Memory B cell (primary cell): ENCODE results near the gene CSTB.

Source experiments
- ATAC-seq: fragments of 150-1000 bp; cut with Tn5 transposase; 2 replicates; pipeline ENCODE4 v1.10.0; 2021; ENCODE audit warnings: low read depth, mild to moderate bottlenecking, moderate library complexity
- DNase-seq, 2 donors: peaks; one replicate each; pipeline ENCODE4 v3.0.0; 2022; ENCODE audit warnings: low spot score in 2 of 2
- H3K27ac Mint-ChIP-seq: one replicate; pipeline ENCODE4 v1.8.0; 2022; ENCODE audit warnings: mild to moderate bottlenecking, moderate library complexity, mixed read lengths
- H3K27me3 Mint-ChIP-seq: one replicate; pipeline ENCODE4 v1.8.0; 2022; ENCODE audit warnings: mixed read lengths
- H3K36me3 Mint-ChIP-seq: one replicate; pipeline ENCODE4 v1.8.0; 2022; ENCODE audit warnings: mild to moderate bottlenecking, mixed read lengths
- H3K4me1 Mint-ChIP-seq: one replicate; pipeline ENCODE4 v1.8.0; 2022; ENCODE audit warnings: mixed read lengths
- H3K4me3 Mint-ChIP-seq: one replicate; pipeline ENCODE4 v1.8.0; 2022; ENCODE audit warnings: mild to moderate bottlenecking, moderate library complexity, mixed read lengths
- H3K9me3 Mint-ChIP-seq: one replicate; pipeline ENCODE4 v1.8.0; 2022; ENCODE audit warnings: mixed read lengths

The CSTB gene

DNA sequence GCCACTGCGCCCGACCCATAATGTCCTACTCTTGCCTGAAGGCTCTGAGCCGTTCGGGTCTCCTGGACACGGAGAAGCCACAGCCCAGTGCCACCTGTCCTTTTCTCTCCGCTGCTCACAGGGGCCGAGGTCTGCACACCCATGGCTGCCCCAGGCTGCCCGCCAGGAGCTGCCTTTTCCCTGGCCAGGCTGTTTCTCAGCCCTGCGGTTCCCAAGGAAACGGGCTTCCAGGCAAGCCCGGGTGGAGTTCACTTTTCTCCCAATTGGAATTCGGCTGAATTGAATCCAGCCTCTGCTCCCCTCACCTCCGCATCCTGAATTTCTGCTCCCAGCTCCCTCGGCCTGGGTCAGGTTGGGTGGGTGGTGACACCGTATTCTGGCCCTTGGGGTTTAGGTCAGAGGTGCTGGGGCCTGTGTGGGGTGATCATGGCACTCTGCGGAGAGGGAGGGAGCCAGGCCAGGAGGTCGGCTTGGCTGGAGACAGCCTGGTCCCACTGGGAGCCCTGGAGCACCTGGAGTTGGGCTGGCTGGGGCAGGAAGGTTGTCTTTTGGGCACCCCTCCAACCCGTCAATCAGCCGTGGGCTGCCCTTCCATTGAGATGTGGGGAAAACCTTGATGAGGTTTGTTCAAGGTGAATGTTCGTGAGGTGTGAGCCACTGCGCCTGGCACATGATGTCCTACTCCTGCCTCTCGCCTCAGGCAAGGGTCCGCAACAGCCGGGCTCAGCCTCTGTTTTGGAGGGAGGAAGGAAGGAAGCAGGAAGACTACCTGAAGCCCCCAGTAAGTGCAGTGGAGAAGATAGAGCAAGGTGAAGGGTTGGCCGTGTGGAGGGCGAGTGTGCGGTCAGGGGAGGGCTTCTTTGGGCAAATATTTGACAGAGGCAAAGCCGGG is 38.4 kb upstream of the CSTB start:
- Mint-ChIP-seq H3K27ac (no peak overlapping the region), H3K4me1 (peaks cover 15% of the 10 kb centered on the region), H3K36me3 (peaks cover 7% of the 10 kb centered on the region), H3K4me3 (peak overlapping the region; percentile 2), H3K27me3 (peaks cover 23% of the 10 kb centered on the region), H3K9me3 (peaks cover 5% of the 10 kb centered on the region)
- DNase-seq (no peak), ATAC-seq (no peak)

DNA sequence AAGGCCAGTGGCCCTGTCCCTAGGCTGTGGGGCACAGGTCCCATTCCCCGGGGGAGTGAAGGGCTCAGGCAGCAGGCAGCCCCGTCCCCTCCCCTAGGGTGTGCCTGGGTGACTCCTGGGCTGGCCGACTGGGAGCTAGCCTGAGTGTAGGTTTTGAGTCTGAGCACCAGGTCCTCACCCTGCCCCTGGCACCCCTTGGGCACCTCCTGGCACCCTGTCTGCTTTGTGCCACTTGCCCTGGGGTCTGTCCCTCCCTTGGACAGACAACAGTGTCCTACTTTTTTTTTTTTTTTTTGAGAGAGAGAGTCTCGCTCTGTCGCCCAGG is 37.5 kb upstream of the CSTB start:
- H3K36me3 Mint-ChIP-seq = peaks cover 3% of the 10 kb centered on the region
- H3K4me1 Mint-ChIP-seq = peaks cover 17% of the 10 kb centered on the region
- DNase-seq = no peak
- peaks cover 21% of the 10 kb centered on the region for H3K27me3 Mint-ChIP-seq
- H3K4me3 Mint-ChIP-seq = no peak overlapping the region
- H3K9me3 Mint-ChIP-seq = no peaks in the 10 kb centered on the region
- ATAC-seq = no peak
- no peak overlapping the region for H3K27ac Mint-ChIP-seq

DNA sequence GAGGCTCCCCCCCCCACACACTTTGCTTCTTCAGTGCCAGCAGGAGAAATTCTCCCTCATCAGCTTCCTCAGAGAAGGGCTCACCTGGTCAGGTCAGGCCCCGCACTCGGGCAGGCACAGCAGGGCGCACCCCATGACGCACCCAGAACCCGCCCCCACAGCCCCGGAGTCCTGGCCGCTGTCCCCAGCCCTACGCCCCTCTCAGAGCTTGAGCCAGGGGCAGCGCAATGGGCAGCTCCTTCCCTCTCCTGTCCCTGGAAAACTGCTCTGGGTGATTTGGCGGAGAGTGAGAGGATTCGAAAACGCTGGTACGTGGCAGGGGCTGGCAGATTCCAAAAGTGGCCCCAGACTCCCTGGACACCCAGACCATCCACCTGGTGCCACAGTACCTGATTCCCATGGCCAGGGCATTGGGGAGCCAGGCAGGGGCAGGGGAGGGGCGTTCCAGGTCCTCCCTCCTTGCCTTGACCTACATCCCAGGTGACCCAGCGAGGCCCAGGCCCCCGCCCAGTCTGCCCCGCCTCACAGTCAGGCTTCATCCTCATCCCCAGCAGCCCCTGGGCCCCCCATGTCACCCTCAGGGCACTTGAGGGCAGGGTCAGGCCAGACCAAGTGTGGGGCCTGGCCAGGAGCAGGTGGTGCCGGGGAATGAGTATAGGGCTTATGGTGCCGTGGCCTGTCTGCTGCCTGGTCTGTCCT is 37.0 kb upstream of the CSTB start:
- Mint-ChIP-seq H3K36me3 (peaks cover 3% of the 10 kb centered on the region), H3K27me3 (peaks cover 21% of the 10 kb centered on the region), H3K4me3 (no peak overlapping the region), H3K4me1 (peaks cover 17% of the 10 kb centered on the region), H3K9me3 (no peaks in the 10 kb centered on the region), H3K27ac (no peak overlapping the region)
- no peak for ATAC-seq
- DNase-seq = no peak

DNA sequence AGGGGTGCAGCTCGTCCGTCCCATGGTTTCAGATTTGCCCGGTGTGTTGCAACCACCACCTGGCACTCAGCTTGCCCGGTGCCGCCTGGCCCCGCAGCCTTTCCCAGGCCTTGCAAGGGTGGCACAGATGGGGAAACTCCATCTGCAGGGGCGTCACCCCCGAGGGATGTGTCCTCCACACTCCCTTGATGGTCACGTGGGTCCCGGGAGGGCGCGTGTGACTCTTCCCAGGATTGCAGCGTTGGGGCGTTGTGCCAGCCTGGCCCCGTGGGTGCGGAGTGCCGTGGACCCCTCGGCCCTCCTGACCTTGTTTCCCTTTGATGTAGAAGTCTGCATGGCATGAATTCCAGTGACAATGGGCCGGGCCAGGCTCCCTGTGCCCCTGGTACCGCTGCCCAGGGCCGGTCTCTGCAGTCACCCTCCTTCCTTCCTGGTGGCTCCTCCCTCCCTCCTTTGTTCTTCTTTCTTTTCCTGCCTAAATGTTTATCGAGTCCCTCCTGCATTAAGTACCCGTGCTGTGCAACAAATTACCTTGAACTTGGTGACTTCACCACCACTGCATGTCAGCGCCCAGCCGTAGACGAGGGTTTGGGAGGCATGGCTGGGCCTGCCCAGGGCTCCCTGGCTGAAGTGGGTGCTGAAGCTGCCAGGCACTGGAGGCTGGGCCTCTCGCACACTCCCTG is 36.2 kb upstream of the CSTB start:
- ATAC-seq = no peak
- H3K27ac Mint-ChIP-seq = no peak overlapping the region
- H3K4me1 Mint-ChIP-seq = peaks cover 17% of the 10 kb centered on the region
- peaks cover 21% of the 10 kb centered on the region for H3K27me3 Mint-ChIP-seq
- no peak overlapping the region for H3K4me3 Mint-ChIP-seq
- H3K9me3 Mint-ChIP-seq = no peaks in the 10 kb centered on the region
- peaks cover 3% of the 10 kb centered on the region for H3K36me3 Mint-ChIP-seq
- no peak for DNase-seq

DNA sequence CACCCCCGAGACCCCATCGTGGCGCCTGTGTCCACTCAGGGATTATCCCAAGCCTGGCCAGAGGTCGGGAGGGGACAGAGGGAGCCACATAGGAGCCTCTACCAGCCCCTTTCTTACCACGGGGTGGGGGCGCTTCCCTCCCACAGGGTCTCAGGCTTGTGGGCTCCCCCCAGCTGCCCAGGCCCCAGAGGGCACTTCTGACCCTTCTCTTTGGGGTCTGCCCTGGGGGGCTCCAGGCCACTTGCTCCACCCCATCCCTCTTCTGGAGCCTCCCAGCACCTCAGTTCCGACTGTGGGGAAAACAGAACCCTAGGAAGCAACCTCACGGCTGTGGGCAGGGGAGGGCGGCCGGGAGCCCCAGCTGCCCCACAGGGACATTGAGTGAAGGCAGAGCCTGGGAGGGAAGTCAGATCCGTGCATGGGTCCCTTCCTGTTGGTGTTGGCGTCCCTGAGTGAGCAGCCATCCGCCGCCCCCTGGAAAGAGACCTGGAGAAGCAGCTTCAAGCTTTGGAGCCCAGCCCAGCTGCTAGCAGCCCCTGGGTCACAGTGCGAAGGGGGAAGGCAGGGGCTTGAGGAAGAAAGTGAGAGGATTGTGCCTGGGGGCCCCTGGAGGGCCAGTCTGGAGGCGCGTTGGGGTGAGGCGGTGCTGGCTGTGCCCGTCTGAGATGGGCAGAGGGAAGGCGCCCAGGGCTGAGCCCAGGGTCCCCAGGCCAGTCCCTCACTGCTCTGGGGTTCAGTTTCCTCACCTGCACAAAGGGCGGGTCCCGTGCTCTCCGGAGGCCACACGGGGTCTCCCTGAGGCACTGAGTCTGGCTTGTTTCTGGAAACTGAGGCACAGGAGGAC is 35.4 kb upstream of the CSTB start:
- Mint-ChIP-seq H3K27me3 (peaks cover 23% of the 10 kb centered on the region), H3K9me3 (no peaks in the 10 kb centered on the region), H3K27ac (no peak overlapping the region), H3K4me1 (peaks cover 24% of the 10 kb centered on the region), H3K36me3 (peaks cover 3% of the 10 kb centered on the region), H3K4me3 (no peak overlapping the region)
- DNase-seq (no peak), ATAC-seq (no peak)

DNA sequence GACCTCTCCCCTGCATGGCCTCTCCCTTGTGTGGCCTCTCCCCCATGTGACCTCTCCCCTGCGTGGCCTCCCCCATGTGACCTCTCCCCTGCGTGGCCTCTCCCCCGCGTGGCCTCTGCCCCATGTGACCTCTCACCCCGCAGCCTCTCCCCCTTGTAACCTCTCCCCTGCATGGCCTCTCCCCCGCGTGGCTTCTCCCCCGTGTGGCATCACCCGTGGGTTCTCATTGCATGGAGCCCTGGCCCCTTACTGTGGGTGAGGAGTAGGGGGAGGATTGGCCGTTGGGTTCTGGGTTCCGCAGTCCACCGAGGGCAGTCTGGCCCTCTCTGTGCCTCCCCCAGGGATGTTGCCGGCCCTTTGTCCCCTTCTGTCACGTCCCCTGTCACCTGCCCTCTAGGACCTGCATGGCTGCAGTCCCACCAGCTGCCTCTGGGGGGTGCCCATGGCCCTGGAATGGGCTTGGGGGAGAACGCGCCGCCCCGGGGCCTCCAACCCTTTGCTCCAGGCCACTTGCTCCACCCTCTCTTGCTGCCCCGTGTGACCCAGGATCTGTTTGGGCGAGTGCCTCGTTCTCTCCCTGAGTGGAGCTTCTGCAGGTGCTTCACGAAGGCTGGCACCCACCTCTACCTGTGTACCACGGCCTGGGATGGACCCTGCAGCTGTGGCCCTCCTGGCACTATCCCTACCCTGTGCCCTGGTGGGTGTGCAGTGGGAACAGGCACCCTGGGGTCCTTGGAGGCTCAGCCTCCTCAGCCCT is 34.6 kb upstream of the CSTB start:
- H3K9me3 Mint-ChIP-seq = no peaks in the 10 kb centered on the region
- H3K4me3 Mint-ChIP-seq = peak overlapping the region; percentile 39
- peak; percentile 86 for ATAC-seq
- H3K4me1 Mint-ChIP-seq = peaks cover 32% of the 10 kb centered on the region
- H3K27ac Mint-ChIP-seq = peak overlapping the region; percentile 70
- H3K27me3 Mint-ChIP-seq = peaks cover 21% of the 10 kb centered on the region
- DNase-seq = peak; percentile 91 to 98
- H3K36me3 Mint-ChIP-seq = peaks cover 3% of the 10 kb centered on the region

DNA sequence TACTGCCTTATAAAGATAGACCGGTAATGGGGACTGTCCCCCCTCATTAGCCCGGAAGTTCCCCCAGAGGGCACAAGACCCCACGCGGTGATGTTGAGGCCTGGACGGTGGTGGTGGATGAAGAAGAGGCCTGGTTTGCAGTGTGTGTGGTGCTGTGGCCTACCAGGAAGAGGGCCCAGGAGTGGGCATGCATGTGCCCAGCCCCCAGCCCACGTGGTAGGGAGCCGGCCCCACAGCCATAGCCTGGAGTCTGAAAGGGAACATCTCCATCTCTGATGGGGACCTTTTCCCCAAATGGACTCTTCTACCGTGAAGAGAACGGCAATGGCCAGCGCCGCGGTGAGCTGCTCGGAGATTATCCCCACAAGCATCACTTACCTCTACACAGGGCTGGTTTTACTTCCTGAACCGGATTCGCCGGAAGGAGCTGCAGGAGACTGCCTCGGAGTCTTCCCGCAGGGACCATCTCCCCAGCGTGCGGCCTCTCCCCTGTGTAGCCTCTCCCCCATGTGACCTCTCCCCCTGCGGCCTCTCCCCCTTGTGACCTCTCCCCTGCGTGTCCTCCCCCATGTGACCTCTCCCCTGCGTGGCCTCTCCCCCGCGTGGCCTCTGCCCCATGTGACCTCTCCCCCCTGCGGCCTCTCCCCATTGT is 33.9 kb upstream of the CSTB start:
- peaks cover 21% of the 10 kb centered on the region for H3K27me3 Mint-ChIP-seq
- DNase-seq (no peak), ATAC-seq (no peak)
- H3K36me3 Mint-ChIP-seq = peaks cover 3% of the 10 kb centered on the region
- H3K9me3 Mint-ChIP-seq = no peaks in the 10 kb centered on the region
- H3K4me1 Mint-ChIP-seq = peaks cover 36% of the 10 kb centered on the region
- no peak overlapping the region for H3K27ac Mint-ChIP-seq
- no peak overlapping the region for H3K4me3 Mint-ChIP-seq

DNA sequence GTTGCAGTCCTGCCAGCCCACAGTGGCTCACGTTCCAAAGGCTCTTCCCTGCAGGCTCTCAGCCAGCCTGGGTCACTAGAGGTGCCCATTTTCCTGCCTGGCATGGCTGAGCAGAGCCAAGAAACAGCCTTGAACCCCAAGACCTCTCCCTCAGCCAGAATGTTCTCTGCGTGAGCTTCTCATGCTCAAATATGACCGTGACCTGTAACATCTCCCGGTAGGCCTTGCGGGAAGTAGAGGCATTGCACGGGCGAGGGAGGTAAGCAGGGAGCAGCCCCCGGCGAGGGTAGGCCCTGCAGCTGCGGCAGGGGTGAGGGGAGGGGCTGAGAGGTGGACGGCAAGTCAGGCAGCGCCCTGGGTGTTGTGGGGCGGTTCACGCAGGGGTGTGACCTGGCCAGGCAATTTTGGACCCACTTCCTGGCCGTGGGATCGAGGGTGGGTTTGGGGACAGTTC is 33.3 kb upstream of the CSTB start:
- H3K9me3 Mint-ChIP-seq = no peaks in the 10 kb centered on the region
- H3K27me3 Mint-ChIP-seq = peaks cover 16% of the 10 kb centered on the region
- ATAC-seq (no peak), DNase-seq (no peak)
- H3K36me3 Mint-ChIP-seq = no peaks in the 10 kb centered on the region
- H3K4me1 Mint-ChIP-seq = peaks cover 32% of the 10 kb centered on the region
- no peak overlapping the region for H3K27ac Mint-ChIP-seq
- H3K4me3 Mint-ChIP-seq = no peak overlapping the region

DNA sequence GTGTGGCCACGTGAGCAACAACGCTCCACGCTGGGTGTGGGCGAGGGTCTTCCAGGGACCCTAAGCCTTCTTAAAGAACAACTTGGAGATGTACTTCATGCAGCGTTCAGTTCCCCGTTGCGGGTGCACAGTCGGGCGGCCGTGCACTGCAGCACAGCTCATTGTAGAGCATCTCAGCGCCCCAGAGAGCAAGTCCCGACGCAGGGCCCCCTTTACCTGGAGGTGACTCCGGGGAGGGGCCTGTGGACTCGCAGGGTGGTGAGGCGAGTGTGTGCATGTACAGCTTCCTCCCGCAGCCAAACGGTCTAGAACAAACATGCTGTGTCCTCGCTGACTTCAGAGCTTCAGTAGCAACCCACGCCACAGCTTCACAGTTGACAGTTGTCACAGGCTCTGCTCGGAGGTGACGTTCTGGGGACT is 32.7 kb upstream of the CSTB start:
- no peak for DNase-seq
- peaks cover 16% of the 10 kb centered on the region for H3K27me3 Mint-ChIP-seq
- peaks cover 32% of the 10 kb centered on the region for H3K4me1 Mint-ChIP-seq
- no peaks in the 10 kb centered on the region for H3K9me3 Mint-ChIP-seq
- no peak overlapping the region for H3K27ac Mint-ChIP-seq
- ATAC-seq = no peak
- no peaks in the 10 kb centered on the region for H3K36me3 Mint-ChIP-seq
- H3K4me3 Mint-ChIP-seq = no peak overlapping the region

DNA sequence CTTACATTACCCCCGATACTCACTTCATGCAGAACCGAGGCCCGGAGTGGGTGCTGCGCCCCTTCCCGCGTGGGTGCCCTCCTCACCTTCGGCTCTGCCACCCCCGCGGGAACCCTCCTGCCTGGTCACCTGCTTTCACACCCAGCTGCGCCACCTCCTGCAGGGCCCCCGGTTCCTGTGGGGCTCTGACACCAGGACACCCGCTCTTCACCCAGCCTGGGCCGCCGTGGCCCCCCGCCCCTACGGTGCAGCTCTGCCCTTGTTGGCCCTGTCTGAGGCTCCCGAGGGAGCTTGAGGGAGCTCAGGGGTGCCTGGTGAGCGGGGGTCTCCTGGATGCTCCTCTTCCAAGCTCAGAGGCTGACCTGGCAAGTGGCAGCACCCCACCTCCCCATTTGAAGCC is 32.3 kb upstream of the CSTB start:
- H3K9me3 Mint-ChIP-seq = no peaks in the 10 kb centered on the region
- no peak overlapping the region for H3K4me3 Mint-ChIP-seq
- DNase-seq (no peak), ATAC-seq (no peak)
- peaks cover 32% of the 10 kb centered on the region for H3K4me1 Mint-ChIP-seq
- peaks cover 16% of the 10 kb centered on the region for H3K27me3 Mint-ChIP-seq
- peaks cover under 1% of the 10 kb centered on the region for H3K36me3 Mint-ChIP-seq
- no peak overlapping the region for H3K27ac Mint-ChIP-seq

DNA sequence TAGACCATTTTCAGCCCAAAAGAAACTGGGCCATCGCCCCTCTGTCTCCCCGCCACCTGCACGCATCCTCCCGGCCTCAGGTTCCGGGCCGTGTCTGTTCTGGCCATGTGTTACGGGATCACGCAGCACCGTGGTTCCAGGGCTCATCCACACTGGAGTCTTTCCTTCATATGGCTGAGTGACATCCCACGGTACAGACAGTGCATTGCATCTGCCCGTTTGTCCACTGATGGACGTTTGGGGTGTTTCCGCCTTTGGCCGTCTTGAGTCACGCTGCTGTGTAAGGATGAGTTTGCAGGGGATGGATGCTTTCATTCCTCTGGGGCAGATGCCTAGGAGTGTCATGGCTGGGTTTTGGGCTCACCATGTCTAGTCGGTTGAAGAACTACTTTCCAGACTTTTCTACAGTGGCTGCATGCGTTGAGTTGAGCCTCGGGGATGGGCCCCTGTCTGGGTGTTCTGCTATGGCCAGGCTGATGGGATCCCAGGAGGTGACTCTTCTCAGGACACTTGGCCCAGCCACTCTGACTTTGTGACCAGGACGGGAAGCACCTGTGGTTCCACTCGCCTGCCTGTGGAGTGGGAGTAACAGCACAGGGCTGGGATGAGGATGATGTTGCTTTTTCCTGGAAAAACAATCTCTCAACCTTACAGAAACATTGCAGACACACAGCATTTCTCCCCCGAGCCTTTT is 30.1 kb upstream of the CSTB start:
- Mint-ChIP-seq H3K9me3 (no peaks in the 10 kb centered on the region), H3K4me1 (peaks cover 27% of the 10 kb centered on the region), H3K4me3 (peak overlapping the region; percentile 56), H3K27me3 (peaks cover 11% of the 10 kb centered on the region), H3K36me3 (peaks cover 14% of the 10 kb centered on the region), H3K27ac (peak overlapping the region; percentile 45)
- ATAC-seq (no peak), DNase-seq (no peak)

DNA sequence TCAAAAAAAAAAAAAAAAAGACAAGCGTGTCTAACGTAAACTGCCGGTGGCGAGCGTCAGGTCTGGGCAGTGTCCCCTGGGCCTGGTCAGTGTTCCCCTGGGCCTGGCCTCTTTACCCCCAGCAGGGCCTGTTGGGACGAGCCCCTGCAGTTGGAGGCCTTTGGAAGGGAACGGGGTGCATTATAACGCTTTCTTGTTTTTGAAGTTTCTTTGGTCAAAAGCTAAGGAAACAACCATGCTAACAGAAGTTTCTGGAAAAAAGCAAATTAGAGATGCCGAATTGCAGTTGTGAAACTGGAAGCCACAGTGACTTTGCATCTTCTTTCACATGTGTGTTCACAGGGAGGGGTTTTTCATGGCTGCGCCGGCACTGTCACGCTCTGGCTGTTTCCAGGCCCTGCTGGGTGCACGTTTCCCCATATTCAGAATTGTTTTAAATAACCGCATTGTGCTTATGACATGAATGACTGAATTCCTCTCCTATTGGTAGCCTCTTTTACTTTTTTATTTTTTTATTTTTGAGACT is 29.2 kb upstream of the CSTB start:
- ATAC-seq = peak; percentile 99
- peak overlapping the region; percentile 45 for H3K27ac Mint-ChIP-seq

More for the DNA sequence above, 29.2 kb upstream of the CSTB start:
- H3K36me3 Mint-ChIP-seq = peaks cover 20% of the 10 kb centered on the region
- peaks cover 21% of the 10 kb centered on the region for H3K4me1 Mint-ChIP-seq
- H3K9me3 Mint-ChIP-seq = no peaks in the 10 kb centered on the region
- peak; percentile 67 to 84 for DNase-seq
- H3K4me3 Mint-ChIP-seq = peak overlapping the region; percentile 56
- H3K27me3 Mint-ChIP-seq = peaks cover 5% of the 10 kb centered on the region
